ENCODE measurements around the gene FYN.

DNA sequence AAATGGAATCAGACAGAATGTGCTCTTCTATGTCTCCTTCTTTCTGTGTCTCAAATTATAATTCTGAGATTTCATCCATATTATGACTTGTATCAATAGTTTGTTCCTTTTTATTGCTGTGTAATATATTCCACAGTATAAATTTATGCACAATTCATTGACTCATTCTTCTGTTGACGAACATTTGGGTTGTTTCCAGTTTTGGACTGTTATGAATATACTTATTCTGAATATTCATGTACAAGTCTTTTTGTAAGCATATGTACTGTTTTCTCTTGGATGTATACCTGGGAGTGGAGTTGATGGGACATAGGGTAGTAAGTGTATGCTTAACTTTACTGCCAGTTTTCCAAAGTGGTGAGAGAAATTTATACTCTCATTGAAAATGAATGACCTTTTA lies 239.4 kb downstream of the FYN start:
- TF ChIP-seq, protein P1, sequence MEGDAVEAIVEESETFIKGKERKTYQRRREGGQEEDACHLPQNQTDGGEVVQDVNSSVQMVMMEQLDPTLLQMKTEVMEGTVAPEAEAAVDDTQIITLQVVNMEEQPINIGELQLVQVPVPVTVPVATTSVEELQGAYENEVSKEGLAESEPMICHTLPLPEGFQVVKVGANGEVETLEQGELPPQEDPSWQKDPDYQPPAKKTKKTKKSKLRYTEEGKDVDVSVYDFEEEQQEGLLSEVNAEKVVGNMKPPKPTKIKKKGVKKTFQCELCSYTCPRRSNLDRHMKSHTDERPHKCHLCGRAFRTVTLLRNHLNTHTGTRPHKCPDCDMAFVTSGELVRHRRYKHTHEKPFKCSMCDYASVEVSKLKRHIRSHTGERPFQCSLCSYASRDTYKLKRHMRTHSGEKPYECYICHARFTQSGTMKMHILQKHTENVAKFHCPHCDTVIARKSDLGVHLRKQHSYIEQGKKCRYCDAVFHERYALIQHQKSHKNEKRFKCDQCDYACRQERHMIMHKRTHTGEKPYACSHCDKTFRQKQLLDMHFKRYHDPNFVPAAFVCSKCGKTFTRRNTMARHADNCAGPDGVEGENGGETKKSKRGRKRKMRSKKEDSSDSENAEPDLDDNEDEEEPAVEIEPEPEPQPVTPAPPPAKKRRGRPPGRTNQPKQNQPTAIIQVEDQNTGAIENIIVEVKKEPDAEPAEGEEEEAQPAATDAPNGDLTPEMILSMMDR (IDR thresholded peaks at IDR 0.05), result no peak
- TF ChIP-seq EP300 (IDR thresholded peaks at IDR 0.05) (no peak), POLR2A (IDR thresholded peaks at IDR 0.05) (no peak)

Measured in tibial nerve (tissue), 4 donors.